ENCODE results near the gene TBX19.

The TBX19 gene

DNA sequence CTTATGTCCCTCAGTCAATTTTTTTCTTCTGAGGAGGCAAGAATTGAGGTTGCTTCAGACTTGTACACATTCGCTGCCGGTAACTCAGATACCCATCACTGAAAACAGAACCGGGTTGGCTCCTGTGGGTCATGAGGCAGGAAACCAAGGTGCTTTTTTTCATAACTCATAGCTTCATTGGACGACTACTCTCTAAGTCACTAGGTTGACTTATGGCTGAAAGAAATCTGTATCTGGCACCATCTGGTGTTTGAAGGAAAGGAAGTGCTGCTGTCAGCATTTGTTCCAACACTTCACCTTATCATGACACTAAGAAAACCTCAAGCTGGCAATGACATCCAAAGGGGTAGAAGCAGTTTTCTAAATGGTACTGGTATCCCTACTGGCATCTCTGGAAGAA, 82.3 kb downstream of the TBX19 start:
- DNase-seq (ENCODE audit: low read depth in 2 of 2), result peak in 1 of 2 donors; percentile 62
- H3K4me3 ChIP-seq (replicated peaks in 1 of 2; ENCODE audit: low read depth in 2 of 2, low read length in 2 of 2), result no peak overlapping the region
- TF ChIP-seq, protein P1, sequence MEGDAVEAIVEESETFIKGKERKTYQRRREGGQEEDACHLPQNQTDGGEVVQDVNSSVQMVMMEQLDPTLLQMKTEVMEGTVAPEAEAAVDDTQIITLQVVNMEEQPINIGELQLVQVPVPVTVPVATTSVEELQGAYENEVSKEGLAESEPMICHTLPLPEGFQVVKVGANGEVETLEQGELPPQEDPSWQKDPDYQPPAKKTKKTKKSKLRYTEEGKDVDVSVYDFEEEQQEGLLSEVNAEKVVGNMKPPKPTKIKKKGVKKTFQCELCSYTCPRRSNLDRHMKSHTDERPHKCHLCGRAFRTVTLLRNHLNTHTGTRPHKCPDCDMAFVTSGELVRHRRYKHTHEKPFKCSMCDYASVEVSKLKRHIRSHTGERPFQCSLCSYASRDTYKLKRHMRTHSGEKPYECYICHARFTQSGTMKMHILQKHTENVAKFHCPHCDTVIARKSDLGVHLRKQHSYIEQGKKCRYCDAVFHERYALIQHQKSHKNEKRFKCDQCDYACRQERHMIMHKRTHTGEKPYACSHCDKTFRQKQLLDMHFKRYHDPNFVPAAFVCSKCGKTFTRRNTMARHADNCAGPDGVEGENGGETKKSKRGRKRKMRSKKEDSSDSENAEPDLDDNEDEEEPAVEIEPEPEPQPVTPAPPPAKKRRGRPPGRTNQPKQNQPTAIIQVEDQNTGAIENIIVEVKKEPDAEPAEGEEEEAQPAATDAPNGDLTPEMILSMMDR (IDR thresholded peaks at IDR 0.05; ENCODE audit: low read depth, low read length), result no peak
